ENCODE data around the gene PFKM. TPM values are rescaled to one million over a fixed set of nuclear protein-coding genes. Genes with fewer than 3 reads are reported as not detected.

The PFKM gene
- total and polyA plus RNA-seq, 9 of the 15 experiments (the other 6 are each of a cell fraction or from before 2014, with no cell fraction given), result 16.5 to 39.9 (median 31.7) TPM

DNA sequence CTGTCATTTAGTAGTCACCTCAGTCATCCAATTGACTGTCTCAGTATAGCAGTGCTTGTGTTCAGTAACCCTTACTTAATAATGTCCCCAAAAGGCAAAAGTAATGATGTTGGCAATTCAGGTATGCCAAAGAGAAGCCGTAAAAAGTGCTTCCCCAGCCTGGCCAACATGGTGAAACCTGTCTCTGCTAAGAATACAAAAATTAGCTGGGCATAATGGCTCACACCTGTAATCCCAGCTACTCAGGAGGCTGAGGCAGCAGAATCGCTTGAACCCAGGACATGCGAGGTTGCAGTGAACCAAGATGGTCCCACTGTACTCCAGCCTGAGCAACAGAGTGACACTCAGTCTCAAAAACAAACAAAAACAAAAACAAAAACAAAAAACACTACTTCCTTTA, 46.9 kb upstream of the PFKM start (continued):
- TF ChIP-seq, protein P1, sequence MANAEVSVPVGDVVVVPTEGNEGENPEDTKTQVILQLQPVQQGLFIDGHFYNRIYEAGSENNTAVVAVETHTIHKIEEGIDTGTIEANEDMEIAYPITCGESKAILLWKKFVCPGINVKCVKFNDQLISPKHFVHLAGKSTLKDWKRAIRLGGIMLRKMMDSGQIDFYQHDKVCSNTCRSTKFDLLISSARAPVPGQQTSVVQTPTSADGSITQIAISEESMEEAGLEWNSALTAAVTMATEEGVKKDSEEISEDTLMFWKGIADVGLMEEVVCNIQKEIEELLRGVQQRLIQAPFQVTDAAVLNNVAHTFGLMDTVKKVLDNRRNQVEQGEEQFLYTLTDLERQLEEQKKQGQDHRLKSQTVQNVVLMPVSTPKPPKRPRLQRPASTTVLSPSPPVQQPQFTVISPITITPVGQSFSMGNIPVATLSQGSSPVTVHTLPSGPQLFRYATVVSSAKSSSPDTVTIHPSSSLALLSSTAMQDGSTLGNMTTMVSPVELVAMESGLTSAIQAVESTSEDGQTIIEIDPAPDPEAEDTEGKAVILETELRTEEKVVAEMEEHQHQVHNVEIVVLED (CRISPR knock-in tag; IDR thresholded peaks at IDR 0.05), result no peak
- TF ChIP-seq HDAC6 (IDR thresholded peaks at IDR 0.05; ENCODE audit: low read depth, low read length), result no peak
- TF ChIP-seq, protein P2, sequence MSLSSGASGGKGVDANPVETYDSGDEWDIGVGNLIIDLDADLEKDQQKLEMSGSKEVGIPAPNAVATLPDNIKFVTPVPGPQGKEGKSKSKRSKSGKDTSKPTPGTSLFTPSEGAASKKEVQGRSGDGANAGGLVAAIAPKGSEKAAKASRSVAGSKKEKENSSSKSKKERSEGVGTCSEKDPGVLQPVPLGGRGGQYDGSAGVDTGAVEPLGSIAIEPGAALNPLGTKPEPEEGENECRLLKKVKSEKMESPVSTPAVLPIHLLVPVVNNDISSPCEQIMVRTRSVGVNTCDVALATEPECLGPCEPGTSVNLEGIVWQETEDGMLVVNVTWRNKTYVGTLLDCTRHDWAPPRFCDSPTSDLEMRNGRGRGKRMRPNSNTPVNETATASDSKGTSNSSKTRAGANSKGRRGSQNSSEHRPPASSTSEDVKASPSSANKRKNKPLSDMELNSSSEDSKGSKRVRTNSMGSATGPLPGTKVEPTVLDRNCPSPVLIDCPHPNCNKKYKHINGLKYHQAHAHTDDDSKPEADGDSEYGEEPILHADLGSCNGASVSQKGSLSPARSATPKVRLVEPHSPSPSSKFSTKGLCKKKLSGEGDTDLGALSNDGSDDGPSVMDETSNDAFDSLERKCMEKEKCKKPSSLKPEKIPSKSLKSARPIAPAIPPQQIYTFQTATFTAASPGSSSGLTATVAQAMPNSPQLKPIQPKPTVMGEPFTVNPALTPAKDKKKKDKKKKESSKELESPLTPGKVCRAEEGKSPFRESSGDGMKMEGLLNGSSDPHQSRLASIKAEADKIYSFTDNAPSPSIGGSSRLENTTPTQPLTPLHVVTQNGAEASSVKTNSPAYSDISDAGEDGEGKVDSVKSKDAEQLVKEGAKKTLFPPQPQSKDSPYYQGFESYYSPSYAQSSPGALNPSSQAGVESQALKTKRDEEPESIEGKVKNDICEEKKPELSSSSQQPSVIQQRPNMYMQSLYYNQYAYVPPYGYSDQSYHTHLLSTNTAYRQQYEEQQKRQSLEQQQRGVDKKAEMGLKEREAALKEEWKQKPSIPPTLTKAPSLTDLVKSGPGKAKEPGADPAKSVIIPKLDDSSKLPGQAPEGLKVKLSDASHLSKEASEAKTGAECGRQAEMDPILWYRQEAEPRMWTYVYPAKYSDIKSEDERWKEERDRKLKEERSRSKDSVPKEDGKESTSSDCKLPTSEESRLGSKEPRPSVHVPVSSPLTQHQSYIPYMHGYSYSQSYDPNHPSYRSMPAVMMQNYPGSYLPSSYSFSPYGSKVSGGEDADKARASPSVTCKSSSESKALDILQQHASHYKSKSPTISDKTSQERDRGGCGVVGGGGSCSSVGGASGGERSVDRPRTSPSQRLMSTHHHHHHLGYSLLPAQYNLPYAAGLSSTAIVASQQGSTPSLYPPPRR (CRISPR knock-in tag; IDR thresholded peaks at IDR 0.05; ENCODE audit: borderline replicate concordance), result no peak
- no peak for TF ChIP-seq PPARD (CRISPR knock-in tag; IDR thresholded peaks at IDR 0.05)
- TF ChIP-seq ZNF551 (CRISPR knock-in tag; IDR thresholded peaks at IDR 0.05), result no peak
